ENCODE measurements around the gene HCN4.
A peak's percentile ranks its signal among the peaks of the same experiment; 100 is the strongest.

HCN4 gene

DNA sequence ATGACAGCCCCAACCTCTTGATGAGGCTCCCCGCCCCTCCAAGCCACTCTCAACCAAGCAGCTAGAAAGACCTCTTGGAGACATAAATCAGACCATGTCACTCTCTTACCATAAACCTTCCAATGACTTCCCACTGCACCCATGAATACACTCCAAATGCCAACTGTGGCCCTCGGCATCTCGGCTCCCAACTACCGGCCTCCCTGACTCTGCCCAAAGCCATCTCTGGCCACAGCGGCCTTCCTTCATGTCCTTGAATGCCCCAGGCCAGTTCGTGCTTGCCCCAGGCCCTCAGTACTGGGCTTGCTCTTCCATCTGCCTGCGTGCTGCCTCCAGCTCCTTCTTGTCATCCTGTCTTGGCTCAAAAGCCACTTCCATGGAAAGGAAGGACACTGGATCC is 32.0 kb downstream of the HCN4 start:
- H3K9me3 Mint-ChIP-seq = no peaks in the 10 kb centered on the region
- H3K27ac Mint-ChIP-seq (ENCODE audit: low read depth) = no peak overlapping the region
- no peaks in the 10 kb centered on the region for H3K4me1 Mint-ChIP-seq
- no peak for ATAC-seq (replicated peaks; ENCODE audit: extremely low read depth, poor library complexity, severe bottlenecking)
- H3K4me3 Mint-ChIP-seq = no peak overlapping the region
- H3K36me3 Mint-ChIP-seq (ENCODE audit: insufficient read depth) = no peaks in the 10 kb centered on the region
- no peak for DNase-seq (ENCODE audit: low spot score in 2 of 2)
- H3K27me3 Mint-ChIP-seq = peaks cover 6% of the 10 kb centered on the region

DNA sequence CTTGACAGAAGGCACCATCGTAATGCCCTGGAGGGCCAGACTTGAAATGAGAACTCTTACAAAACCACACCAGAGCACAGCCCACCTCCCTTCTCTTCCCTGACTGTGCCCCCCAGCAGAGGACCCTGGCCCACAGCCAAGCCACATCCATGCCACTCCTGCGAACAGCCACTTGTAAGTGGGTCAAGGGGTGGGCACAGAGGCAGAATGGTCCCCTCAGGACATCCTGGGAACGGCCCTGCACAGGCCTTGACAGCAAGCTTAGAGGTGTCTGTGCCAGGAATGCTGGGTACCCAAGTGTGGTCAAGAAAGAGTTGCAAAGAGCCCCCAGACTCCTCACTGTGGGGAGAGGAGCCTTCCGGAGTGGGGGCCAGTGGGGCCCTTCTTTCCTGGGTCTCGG is 33.3 kb downstream of the HCN4 start:
- Mint-ChIP-seq H3K27ac (ENCODE audit: low read depth) (no peak overlapping the region), H3K9me3 (no peaks in the 10 kb centered on the region), H3K36me3 (ENCODE audit: insufficient read depth) (no peaks in the 10 kb centered on the region), H3K4me1 (no peaks in the 10 kb centered on the region), H3K4me3 (no peak overlapping the region), H3K27me3 (peaks cover 6% of the 10 kb centered on the region)
- ATAC-seq (replicated peaks; ENCODE audit: extremely low read depth, poor library complexity, severe bottlenecking) (no peak), DNase-seq (ENCODE audit: low spot score in 2 of 2) (no peak)

DNA sequence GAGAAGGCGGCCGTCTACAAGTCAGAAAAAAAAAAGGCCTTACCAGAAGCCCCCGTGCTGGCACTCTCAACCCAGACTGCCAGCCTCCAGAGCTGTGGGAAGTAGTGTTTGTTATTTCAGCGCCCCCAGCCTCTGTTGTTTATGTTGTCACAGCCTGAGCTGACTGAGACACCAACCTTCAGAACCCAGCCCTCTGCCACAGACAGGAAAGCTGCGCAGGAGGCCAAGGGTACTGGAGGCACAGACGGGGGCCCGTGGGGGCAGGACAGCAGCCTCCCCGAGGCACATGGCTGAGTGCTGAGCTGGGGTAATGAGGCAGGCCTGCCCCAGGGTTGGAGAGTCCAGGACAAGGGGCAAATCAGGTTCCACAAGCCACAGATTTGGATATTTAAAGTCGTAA is 33.7 kb downstream of the HCN4 start:
- Mint-ChIP-seq H3K27ac (ENCODE audit: low read depth) (no peak overlapping the region), H3K27me3 (peaks cover 6% of the 10 kb centered on the region), H3K4me1 (no peaks in the 10 kb centered on the region), H3K9me3 (no peaks in the 10 kb centered on the region), H3K36me3 (ENCODE audit: insufficient read depth) (no peaks in the 10 kb centered on the region), H3K4me3 (no peak overlapping the region)
- DNase-seq (ENCODE audit: low spot score in 2 of 2) (no peak), ATAC-seq (replicated peaks; ENCODE audit: extremely low read depth, poor library complexity, severe bottlenecking) (no peak)

DNA sequence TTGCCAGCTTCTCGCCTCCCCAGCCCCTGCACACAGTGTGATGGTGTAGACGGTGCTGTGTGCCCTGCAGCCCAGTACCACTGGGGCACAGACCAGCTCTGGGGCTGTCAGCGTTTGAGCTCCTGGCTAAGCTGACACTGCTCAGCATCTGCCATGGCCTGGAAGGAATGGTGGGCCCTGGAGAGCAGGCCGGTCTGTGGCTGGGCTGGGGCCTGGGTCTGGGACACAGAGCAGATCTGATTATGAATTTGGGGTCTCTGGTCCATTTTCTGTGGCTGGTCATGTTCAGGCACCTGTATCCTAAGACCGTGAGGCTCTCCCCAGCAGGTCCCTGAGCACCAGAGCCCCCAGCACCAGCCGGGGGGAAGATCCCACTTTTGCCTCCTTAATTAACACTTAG is 34.7 kb downstream of the HCN4 start:
- ATAC-seq (replicated peaks; ENCODE audit: extremely low read depth, poor library complexity, severe bottlenecking) = no peak
- H3K4me1 Mint-ChIP-seq = no peaks in the 10 kb centered on the region
- peaks cover 6% of the 10 kb centered on the region for H3K27me3 Mint-ChIP-seq
- no peak for DNase-seq (ENCODE audit: low spot score in 2 of 2)
- H3K4me3 Mint-ChIP-seq = no peak overlapping the region
- no peak overlapping the region for H3K27ac Mint-ChIP-seq (ENCODE audit: low read depth)
- H3K9me3 Mint-ChIP-seq = no peaks in the 10 kb centered on the region
- no peaks in the 10 kb centered on the region for H3K36me3 Mint-ChIP-seq (ENCODE audit: insufficient read depth)

DNA sequence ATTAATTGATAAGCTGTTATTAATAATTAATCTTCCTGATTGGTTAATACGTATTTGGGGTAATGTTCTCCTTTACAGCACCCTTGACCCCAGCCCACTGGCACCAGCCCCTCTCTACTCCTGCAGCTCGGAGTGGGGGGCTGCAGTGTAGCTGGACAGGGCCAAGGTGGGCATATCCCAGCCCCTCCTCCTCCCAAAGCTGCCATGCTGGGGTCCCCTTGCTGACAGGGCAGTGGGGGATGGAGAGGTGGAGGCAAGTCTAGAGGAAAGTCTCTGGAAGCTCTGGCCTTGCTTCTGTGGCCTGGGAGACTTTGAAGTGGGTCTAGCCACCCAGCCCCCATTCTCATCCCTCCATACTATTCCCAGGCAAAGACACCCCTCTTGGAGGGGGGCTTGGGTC is 35.8 kb downstream of the HCN4 start:
- Mint-ChIP-seq H3K36me3 (ENCODE audit: insufficient read depth) (no peaks in the 10 kb centered on the region), H3K4me3 (no peak overlapping the region), H3K9me3 (no peaks in the 10 kb centered on the region), H3K27me3 (peaks cover 16% of the 10 kb centered on the region), H3K4me1 (no peaks in the 10 kb centered on the region), H3K27ac (ENCODE audit: low read depth) (no peak overlapping the region)
- ATAC-seq (replicated peaks; ENCODE audit: extremely low read depth, poor library complexity, severe bottlenecking) (no peak), DNase-seq (ENCODE audit: low spot score in 2 of 2) (no peak)

DNA sequence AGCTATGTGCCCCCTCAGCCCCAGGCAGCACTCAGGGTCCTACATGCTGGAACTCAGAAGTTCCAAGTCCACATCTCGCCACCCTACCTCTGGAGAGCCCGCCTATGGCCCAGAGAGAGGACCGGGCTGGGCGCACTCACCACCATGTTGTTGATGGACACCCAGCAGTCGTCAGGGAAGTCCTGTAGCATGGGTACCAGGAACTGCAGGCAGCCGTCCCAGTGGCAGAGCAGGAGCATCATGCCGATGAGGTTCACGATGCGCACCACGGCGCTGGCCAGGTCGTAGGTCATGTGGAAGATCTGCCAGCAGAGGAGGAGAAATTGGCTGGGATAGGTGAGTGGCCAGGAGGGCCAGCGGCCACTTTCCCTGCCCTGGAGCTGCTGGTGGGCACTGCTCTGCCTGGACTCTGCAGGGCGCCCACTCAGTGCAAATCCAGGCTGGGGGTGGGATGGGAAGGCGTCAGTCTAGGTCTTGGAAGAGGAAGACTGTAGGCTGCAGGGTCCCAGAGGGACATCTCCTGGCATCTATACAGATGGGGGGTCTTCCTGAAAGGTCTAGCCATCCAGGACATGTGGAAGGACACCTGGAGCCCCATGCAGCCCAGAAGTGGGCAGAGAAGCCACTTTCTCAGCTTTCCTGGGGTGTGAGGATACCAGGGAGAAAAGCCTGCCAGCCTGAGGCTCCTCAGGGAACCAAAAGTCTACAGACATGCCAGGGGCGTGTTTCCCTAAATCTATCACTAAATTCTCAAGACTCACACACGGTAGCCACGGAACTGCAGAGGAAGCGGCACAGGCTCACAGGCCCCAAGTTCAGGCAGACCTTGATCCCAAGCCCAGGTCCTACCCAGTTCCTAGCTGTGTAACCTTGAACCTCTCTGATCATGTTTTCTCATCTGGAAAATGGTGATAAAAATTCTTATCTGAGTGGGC is 36.5 kb downstream of the HCN4 start:
- no peak overlapping the region for H3K4me3 Mint-ChIP-seq
- no peaks in the 10 kb centered on the region for H3K36me3 Mint-ChIP-seq (ENCODE audit: insufficient read depth)
- no peaks in the 10 kb centered on the region for H3K9me3 Mint-ChIP-seq
- no peak for DNase-seq (ENCODE audit: low spot score in 2 of 2)
- H3K27me3 Mint-ChIP-seq = peaks cover 16% of the 10 kb centered on the region
- H3K27ac Mint-ChIP-seq (ENCODE audit: low read depth) = no peak overlapping the region
- no peak for ATAC-seq (replicated peaks; ENCODE audit: extremely low read depth, poor library complexity, severe bottlenecking)
- H3K4me1 Mint-ChIP-seq = no peaks in the 10 kb centered on the region

DNA sequence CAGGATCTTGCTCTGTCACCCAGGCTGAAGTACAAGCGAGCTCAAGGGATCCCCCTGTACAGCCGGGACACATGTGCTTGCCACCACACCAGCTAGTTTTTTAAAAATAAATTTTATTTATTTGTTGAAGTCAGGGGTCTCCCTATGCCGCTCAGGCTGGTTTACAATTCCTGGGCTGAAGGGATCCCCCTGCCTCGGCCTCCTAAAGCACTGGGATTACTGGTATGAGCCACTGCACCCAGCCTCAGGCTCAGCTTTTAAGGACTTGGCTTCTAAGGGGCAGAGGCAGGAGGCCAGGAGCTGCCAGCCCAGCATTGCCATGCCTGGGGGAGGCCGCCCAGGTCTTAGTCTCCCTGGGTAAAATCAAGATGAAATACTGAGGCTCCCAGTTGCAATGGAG is 37.3 kb downstream of the HCN4 start:
- no peaks in the 10 kb centered on the region for H3K4me1 Mint-ChIP-seq
- no peak for ATAC-seq (replicated peaks; ENCODE audit: extremely low read depth, poor library complexity, severe bottlenecking)
- H3K36me3 Mint-ChIP-seq (ENCODE audit: insufficient read depth) = no peaks in the 10 kb centered on the region
- H3K27me3 Mint-ChIP-seq = peaks cover 14% of the 10 kb centered on the region
- DNase-seq (ENCODE audit: low spot score in 2 of 2) = no peak
- no peaks in the 10 kb centered on the region for H3K9me3 Mint-ChIP-seq
- H3K27ac Mint-ChIP-seq (ENCODE audit: low read depth) = no peak overlapping the region
- H3K4me3 Mint-ChIP-seq = no peak overlapping the region

DNA sequence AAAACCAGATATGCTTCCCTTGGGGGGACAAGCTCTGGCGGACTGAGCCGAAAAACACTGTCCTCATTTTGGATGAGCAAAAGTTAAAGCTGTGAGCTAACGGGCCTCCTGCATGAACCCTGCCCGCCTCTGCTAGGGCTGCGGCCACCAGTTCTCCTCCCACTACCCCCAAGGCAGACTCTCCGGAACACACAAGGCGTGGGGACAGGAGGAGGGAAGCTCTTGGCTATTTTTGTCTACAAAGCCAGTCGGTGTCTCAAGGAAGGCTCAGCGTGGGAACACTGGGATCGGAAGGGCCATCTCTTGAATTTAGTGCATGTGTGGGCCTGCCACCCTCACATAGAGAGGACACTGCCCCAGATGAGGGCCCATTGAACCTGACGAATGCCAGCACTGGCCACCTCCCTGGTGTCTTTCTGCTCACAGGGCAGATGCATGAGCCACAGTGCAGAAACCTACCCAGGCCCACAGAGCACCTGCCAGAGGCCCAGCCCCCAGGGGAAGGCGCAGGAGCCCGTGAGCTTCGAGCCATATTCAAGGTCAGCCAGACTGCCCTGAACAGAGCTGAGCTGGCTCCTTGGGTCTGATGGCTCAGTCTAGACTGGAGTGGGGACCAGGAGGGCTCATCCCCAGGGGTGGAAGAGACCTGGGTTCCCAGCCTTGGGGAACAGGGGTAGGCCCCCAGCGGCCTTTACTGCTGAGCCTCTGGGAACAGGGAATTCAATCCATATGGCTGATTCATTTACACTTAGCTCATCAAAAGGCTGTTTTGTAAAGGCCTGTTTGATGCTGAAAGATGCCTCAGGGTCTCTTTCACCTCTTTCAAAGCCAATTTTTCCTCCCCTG is 38.3 kb downstream of the HCN4 start:
- H3K4me1 Mint-ChIP-seq = no peaks in the 10 kb centered on the region
- H3K27me3 Mint-ChIP-seq = peaks cover 10% of the 10 kb centered on the region
- DNase-seq (ENCODE audit: low spot score in 2 of 2) (no peak), ATAC-seq (replicated peaks; ENCODE audit: extremely low read depth, poor library complexity, severe bottlenecking) (no peak)
- H3K36me3 Mint-ChIP-seq (ENCODE audit: insufficient read depth) = no peaks in the 10 kb centered on the region
- H3K27ac Mint-ChIP-seq (ENCODE audit: low read depth) = no peak overlapping the region
- no peaks in the 10 kb centered on the region for H3K9me3 Mint-ChIP-seq
- H3K4me3 Mint-ChIP-seq = no peak overlapping the region

DNA sequence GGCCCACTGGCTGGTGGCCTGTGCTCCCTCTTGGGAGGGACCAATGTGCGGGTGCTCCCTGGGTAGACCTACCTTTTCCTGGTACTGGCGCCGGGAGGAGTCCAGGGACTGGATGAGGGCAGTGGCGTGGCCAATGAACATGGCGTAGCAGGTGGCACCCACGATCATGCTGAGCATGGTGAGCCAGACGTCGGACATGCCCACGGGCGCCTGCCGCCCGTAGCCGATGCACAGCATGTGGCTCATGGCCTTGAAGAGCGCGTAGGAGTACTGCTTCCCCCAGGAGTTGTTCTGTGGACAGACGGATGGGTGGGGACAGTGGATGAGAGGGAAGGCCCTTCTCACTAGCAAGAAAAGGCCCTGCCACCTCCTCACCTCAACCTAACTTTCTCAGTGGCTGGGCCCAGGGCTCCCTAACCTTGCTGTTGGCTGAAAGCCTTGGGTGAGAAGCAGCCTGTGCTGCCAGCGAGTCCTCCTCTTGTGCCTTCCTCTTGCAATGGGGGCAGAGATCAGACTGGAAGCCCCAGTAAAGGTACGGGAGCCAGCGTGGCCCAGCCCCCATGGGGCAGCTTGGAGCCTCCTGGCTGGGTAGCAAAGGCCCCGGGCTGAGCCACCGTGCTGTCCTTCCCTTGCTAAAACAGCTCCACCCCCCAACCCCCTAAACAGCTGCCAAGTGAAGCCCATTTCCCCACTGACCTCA is 39.1 kb downstream of the HCN4 start:
- Mint-ChIP-seq H3K27me3 (peaks cover 10% of the 10 kb centered on the region), H3K4me1 (no peaks in the 10 kb centered on the region), H3K27ac (ENCODE audit: low read depth) (no peak overlapping the region), H3K4me3 (no peak overlapping the region), H3K9me3 (no peaks in the 10 kb centered on the region), H3K36me3 (ENCODE audit: insufficient read depth) (no peaks in the 10 kb centered on the region)
- DNase-seq (ENCODE audit: low spot score in 2 of 2) (no peak), ATAC-seq (replicated peaks; ENCODE audit: extremely low read depth, poor library complexity, severe bottlenecking) (no peak)

DNA sequence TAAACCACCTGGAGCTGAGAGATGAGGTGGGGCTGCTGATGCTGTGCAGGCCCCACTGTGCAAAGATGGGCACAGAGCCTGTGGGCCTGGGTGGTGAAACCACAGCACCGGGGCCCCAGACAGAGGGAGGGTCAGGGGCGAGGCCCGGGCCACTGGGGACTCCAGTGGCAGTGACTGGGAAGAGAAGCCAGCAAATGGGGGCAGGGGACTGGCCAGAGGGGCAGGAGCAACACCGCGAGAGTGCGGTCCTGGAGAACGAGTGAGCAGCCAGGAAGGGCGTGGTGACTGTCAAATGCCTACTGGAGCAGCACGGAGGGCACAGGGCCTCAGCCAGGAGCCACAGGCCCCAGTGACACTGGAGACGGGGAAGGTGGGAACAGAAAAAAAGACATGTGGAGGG is 39.8 kb downstream of the HCN4 start:
- H3K27me3 Mint-ChIP-seq = peaks cover 10% of the 10 kb centered on the region
- peak overlapping the region; percentile 61 for H3K27ac Mint-ChIP-seq (ENCODE audit: low read depth)
- no peaks in the 10 kb centered on the region for H3K9me3 Mint-ChIP-seq
- no peaks in the 10 kb centered on the region for H3K36me3 Mint-ChIP-seq (ENCODE audit: insufficient read depth)
- DNase-seq (ENCODE audit: low spot score in 2 of 2) = no peak
- no peaks in the 10 kb centered on the region for H3K4me1 Mint-ChIP-seq
- no peak overlapping the region for H3K4me3 Mint-ChIP-seq
- no peak for ATAC-seq (replicated peaks; ENCODE audit: extremely low read depth, poor library complexity, severe bottlenecking)

DNA sequence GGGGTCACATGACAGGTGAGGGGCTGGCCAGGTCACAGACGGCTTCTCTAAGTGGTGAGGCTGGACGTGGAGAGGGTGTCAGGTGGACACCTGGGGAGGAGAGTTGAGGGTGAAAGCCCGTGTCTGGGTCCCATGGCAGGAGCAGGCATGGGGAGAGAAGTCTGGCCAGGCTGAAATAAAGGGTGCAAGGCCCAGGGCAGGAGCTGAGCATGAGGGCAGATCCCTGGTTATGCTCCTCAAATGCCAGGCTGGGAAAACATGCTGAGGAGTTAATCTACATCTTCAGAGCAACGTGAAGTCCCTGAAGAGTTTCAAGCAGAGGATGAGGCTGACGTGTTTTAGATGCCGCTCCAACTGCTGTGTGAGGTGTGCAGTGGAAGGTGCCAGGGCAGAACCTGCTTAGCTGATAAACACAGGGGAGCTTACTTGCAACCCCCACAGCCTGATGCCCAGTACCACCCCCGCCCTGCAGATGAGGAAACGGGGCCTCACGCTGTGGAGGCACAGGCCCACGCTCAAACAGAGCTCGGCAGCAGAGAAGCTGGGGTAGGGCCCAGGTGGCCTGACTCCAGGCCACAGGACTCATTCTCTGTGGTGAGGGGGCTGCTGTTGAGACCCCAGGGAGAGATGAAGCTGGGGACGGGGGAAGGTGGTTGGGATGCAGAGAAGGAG is 40.5 kb downstream of the HCN4 start:
- Mint-ChIP-seq H3K27ac (ENCODE audit: low read depth) (peak overlapping the region; percentile 61), H3K36me3 (ENCODE audit: insufficient read depth) (no peaks in the 10 kb centered on the region), H3K27me3 (peaks cover 10% of the 10 kb centered on the region), H3K9me3 (no peaks in the 10 kb centered on the region), H3K4me3 (no peak overlapping the region), H3K4me1 (no peaks in the 10 kb centered on the region)
- no peak for DNase-seq (ENCODE audit: low spot score in 2 of 2)
- ATAC-seq (replicated peaks; ENCODE audit: extremely low read depth, poor library complexity, severe bottlenecking) = no peak

DNA sequence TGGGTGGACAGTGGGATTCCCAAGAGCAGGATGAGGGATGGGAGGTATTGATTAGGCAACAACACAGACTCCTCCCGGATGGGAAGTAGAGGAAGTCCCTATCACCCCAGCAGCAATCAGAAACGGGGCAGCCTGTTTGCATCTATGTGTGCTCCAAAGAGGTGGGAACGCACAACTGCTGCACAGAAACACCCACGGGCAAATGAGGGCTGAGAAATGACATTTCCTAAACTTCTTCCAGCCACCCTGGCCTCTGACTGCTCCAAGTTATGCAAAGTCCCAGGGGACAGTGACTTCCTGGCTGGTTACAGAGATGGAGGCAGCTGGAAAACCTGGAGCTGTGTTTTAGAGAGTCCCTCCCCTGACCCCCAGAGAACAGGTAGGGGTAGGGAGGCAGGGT is 42.6 kb downstream of the HCN4 start:
- Mint-ChIP-seq H3K4me1 (no peaks in the 10 kb centered on the region), H3K4me3 (no peak overlapping the region), H3K9me3 (no peaks in the 10 kb centered on the region), H3K27me3 (peaks cover 10% of the 10 kb centered on the region), H3K27ac (ENCODE audit: low read depth) (no peak overlapping the region), H3K36me3 (ENCODE audit: insufficient read depth) (no peaks in the 10 kb centered on the region)
- ATAC-seq (replicated peaks; ENCODE audit: extremely low read depth, poor library complexity, severe bottlenecking) (no peak), DNase-seq (ENCODE audit: low spot score in 2 of 2) (no peak)

Data from central memory CD8-positive, alpha-beta T cell (primary cell).